GM10266 (cell line): Measurements from ENCODE around the gene MTCH1.

Experiments used
- DNase-seq: peaks from one replicate; pipeline ENCODE4 v3.0.0; 2012; ENCODE audit errors: extremely low spot score
- CTCF ChIP-seq: IDR thresholded peaks from 2 replicates; pipeline ENCODE4 v1.5.1; 2012; ENCODE audit warnings: mild to moderate bottlenecking, low read depth; ENCODE audit not compliant: control insufficient read depth, insufficient read depth; ENCODE audit errors: missing control alignments

Gene MTCH1

GRCh38 chr6:37007340-37008043 is 21.5 kb upstream of the MTCH1 start:
- DNase-seq = no peak

DNA sequence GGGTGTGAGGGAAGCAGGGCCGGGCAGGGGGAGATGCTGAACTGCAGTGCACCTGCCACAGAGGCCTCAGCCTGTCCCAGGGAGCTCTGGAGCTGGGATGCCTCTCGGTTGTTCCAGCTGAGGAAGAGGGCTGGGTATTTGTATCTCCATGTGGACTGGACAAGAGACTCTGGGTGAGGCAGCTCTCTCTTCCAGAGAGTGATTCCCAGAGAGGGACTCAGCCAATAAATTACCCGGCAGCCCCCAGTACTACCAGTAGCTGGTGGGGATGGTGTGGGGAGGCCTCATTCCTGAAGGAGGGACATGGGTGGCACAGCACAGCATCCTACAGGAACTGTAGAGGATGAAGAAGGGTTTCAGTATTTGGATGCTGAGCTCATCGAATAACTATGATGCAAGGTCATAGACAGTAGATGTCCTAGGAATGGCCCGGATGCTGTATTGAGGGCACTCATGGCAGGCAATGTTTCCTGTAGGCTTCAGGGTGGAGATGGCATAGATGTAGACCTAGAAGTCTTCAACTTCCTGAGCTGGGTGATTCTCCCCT is 20.9 kb upstream of the MTCH1 start:
- DNase-seq = no peak
- TF ChIP-seq CTCF = no peak

More at GRCh38 chr6:37007340-37008043, 21.5 kb upstream of the MTCH1 start:
- no peak for TF ChIP-seq CTCF

DNA sequence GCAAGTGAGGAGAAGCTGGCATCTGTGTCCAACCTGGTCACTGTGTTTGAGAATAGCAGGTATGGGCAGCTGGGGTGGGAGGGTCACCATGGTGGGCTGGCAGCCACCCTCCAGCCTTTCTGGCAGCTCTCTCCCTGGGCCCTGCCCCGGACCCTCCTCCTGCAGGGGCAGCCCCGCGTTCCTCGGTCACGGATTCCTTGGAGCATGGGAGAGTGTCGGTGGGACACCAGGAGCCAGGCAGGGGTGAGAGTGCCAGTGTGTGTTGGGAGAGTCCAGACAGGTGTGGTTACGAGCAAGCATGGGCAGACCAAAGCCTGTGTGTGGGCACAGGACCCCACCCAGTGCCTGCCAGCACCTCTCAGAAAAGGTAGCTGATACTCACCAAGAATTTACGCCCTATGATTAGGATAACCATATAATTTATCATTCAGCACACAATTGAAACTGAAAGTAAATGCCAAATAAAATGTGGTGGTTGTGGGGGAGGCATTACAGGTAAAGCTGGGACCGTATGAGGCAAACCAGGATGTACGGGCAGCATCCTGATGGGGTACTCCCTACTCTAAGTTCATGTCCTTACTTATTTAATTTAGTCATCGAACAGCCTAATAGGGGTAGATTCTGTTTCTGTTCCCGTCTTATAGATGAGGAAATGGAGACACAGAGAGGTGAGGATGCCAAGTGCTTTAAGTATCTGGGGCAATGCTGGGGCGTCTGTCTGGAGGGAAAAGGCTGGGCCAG is 20.0 kb upstream of the MTCH1 start:
- no peak for DNase-seq

GRCh38 chr6:37005061-37005810 is 19.2 kb upstream of the MTCH1 start, which contains the start of gene FGD2:
Gene FGD2 (plus strand): TSS chr6:37005655. CDS start chr6:37005818, 163 bp downstream.
- DNase-seq = peak; percentile 84
- TF ChIP-seq CTCF = no peak

More for the DNA sequence above, 20.0 kb upstream of the MTCH1 start:
- no peak for TF ChIP-seq CTCF

DNA sequence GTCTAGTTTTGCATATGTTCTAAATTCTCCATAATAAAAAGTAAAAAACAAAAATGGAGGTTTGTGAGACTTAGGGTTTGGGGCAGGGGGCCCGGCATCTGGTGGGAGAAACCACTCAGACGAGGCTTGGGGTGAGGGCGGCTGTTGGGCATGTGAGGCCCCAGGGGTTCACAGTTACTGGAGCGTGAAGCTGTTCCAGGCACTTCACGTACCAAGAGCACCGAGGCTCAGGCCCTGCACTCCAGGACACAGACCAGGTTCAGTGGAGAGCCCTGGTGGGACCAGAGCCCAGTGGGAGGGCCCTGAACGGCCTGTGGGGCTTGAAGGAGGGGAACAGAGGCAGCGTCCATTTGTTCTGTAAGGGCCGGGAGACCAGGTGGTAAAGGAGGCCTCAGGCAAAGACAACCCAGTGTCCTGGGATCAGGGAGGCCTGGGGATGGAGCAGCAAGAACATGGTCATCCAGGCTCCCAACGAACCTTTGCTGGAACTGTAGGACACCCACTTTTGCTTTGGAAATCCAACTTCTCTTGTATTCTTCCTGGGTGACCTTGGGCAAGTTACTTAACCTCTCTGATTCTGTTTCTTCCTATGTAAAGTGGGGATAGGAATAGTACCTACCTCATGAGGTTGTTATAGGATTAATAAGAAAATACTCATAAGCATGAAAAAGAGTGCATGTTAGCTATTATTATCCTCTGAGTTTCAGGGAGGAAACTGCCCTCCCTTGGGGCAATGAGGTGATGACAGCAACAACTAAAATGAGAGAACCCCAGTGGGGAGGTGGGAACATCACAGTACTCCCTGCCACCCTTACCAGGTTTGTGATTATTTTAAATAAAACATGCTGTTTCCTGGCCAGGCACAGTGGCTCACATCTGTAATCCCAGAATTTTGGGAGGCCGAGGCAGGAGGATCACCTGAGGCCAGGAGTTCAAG is 18.3 kb upstream of the MTCH1 start:
- no peak for TF ChIP-seq CTCF
- DNase-seq = no peak

- DNase-seq = no peak
- no peak for TF ChIP-seq CTCF
Observed at GRCh38 chr6:36999751-37000125, 13.7 kb upstream of the MTCH1 start.
